HG03575 (cell line): ENCODE data around the gene AKT1.
"Not testable (repeated sequence)": the region's sequence is repeated elsewhere in the genome, so short reads cannot be mapped to it uniquely, and the experiment has no call there.

Experiments used
- ATAC-seq: cut with Tn5 transposase; IDR thresholded peaks from one replicate; pipeline ENCODE4 v1.9.1; 2021; ENCODE audit not compliant: unreplicated experiment, insufficient number of reproducible peaks, low FRiP score; ENCODE audit errors: extremely low read depth

Gene AKT1

DNA sequence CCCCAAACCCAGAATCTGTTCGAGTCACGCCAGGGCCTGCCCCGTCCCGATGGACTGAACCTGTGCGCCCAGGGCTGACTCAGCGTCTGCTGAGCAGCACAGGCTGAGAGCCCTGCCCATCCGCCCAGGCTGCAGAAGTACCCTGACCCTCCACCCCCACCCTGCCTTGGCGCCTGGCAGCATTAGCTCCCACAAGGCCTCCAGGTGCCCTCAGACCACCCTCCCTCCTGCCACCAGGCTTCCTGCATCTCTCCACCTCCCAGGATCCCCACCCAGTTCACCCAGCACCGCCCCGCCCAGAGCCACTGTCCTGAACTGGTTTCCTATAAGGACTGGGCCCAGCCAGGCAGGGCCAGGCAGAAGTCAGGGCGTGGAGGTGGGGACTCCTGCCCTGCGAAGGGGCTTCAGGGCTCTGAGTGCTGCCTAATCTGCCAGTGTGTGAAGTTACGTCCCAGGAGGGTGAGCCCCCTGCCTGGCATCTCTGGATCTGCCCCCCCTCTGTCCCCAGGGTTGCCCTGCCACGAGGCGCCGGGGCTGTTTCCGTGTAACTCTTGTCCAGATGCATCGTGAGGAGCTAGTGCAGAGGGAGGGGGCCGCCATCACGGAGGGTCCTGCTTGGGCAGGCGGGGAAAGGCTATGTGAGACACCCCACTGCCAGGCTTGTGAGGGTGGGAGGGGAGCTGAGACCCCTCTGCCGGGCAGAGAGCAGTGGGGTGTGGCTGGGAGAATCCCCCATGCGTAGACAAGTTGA is 62.4 kb downstream of the AKT1 start:
- no peak for ATAC-seq

DNA sequence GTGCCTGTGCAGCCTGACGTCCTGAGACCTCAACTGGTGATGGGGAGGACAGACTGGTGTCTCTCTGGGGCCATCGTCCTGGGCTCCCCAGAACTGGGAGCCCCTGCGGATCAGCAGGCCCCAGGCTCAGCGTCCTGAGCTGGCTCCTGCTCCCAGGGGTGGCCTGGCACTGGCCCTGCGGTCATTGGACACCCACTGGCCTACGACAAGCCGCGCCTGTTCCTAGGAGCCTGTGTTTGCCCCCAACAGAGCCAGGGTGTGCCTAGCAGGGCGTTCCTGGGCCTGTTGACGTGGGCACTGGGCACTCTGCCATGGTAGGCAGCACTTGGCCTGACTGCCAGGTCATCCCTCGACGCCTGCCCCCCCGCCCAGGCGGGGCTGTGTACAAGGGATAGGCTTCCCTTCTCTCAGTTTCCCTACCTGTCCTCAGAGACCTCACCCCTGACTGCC is 63.2 kb downstream of the AKT1 start:
- no peak for ATAC-seq

DNA sequence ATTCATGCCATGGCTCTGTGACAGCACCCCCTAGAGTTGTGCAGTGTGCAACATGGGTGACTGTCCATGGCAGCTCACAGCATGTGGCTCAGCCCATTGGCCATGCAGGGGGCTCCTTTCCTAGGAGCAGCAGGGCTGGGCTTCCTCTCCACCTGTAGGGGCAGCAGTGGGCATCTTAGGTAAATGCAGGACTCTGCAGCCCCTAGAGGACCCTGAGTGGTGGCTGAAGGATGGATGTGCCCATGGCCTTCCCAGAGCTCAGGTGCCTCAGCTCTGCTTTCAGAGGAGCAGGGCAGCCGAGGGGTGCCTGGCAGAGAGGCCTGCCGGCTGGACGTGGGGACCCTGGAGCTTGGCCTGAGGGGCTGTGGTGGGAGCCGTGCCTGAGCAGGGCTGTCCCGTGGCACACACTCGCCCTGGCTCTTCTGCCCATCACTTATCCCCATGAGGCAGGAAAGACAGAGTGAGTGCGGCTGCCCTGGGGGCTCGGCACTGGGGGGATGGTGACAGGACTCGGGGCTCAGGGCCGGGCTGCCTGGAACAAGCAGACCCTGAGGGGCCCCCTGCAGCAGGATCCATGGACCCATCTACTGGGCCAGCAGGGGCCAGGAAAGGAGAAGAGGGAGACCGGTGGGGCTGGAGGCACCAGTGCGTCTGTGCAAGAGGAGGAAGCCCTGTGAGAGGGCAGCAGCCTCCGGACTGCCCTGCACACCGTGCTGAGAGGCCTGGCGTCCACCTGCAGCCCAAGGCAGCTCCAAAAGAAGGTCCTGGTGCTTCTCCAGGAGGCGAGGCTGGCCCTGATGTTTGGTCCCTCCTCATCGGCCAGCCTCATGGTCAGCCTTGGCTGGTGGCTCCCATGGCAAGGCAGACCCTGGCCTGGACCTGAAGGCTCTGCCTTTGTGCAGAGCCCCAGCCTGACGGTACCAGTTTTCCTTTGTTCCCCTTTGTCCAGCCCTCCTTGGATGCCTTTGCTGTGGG is 63.9 kb downstream of the AKT1 start:
- ATAC-seq, result no peak

GRCh38 chr14:104730487-104730886 is 65.1 kb downstream of the AKT1 start:
- no peak for ATAC-seq

DNA sequence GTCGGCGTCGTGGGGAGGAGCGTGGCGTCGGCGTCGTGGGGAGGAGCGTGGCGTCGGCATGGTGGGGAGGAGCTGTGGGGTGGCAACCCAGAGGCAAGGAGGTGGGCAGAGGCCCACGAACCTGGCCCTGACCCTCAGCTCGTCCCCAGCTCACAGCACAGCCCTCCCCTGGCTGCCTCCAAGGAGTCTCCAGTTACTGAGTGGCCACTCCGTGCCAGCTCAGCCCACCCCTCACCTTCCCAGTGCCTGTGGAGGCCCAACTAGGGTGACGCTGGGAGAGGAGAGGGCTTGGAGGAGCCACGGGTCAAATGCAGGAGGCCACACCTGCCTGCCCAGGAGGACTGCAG is 65.7 kb downstream of the AKT1 start:
- ATAC-seq, result no peak

DNA sequence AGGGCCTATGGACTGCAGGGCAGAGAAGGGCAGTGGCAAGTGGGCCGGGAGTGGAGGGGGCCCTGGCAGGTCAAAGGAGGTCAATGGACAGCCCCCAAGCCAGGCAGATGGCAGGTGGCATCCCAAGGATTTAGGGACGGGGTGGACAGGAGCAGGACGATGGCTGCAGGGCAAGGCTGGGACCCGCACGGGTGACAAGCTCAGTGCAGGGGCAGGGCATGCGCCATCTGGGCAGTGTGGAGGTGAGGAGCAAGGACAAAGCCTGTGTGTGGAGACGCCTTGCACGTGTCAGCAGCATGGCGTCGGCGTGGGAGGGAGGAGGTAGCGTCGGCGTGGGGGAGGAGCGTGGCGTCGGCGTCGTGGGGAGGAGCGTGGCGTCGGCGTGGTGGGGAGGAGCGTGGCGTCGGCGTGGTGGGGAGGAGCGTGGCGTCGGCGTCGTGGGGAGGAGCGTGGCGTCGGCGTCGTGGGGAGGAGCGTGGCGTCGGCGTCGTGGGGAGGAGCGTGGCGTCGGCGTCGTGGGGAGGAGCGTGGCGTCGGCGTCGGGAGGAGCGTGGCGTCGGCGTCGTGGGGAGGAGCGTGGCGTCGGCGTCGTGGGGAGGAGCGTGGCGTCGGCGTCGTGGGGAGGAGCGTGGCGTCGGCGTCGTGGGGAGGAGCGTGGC is 66.2 kb downstream of the AKT1 start:
- not testable (repeated sequence) for ATAC-seq

DNA sequence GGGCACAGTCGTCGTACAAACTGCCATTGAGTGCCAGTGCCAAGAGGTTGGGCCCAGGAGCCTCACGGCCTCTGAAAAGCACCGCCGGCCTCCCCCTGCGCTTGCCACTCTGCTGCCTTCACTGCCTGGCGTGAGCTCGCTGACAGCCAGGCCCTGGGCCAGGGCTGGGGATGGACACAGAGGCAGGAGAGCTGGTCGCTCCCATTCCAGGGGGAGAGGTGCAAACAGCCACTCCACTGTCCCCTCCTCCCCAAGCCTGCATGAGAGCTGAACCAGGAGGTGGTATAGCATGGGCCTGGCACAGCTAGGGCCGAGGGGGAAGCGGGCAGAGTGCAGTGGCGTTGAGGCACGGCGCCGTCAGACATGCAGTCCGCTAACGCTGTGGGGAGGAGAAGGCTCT is 66.9 kb downstream of the AKT1 start:
- no peak for ATAC-seq

GRCh38 chr14:104726600-104727451 is 68.7 kb downstream of the AKT1 start:
- ATAC-seq, result no peak

DNA sequence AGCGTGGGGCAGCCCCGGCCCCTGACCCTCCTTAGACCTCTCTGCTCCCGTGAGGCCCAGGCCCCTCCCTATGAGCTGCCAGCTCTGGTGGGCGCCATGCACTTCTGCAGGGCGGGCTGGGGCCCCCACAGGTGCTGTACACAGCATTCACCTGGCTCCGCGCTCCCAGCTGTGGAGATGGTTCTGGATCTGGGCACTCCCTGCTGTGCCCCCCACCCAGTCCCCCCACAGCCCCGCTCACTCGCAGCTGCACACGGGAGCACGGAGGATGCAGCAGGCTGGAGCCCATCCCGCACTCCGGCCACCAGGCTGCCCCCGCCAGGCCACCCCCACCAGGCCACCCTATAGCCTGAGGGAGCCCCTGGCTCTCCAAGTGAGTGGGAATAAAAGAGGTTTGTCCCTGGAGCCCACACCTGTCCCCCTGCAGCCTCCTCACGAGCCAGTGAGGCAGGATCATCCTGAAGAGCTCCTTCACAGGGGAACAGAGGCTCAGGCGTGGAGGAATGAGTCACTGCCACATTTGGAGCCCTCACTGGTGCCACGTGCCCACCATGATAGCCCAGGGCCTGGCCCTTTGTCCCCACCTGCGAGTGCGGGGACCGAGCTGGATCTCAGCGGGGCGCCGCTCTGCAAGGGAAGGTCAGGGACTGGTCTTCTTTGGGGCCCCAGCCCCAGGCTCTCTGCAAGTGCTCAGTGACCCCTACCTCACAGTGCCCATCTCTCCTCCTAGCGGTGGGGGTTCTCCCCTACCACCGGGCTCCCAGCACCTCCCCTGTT is 69.6 kb downstream of the AKT1 start:
- no peak for ATAC-seq

- no peak for ATAC-seq
Measured at GRCh38 chr14:104724981-104725771, 70.4 kb downstream of the AKT1 start.

- ATAC-seq, result no peak
Measured at GRCh38 chr14:104724407-104724980, 71.1 kb downstream of the AKT1 start.

GRCh38 chr14:104723651-104724406 is 71.7 kb downstream of the AKT1 start, which contains the start of gene ADSS1:
ADSS1 (plus strand) TSS chr14:104724229; CDS start chr14:104724271, 42 bp downstream.
- no peak for ATAC-seq

DNA sequence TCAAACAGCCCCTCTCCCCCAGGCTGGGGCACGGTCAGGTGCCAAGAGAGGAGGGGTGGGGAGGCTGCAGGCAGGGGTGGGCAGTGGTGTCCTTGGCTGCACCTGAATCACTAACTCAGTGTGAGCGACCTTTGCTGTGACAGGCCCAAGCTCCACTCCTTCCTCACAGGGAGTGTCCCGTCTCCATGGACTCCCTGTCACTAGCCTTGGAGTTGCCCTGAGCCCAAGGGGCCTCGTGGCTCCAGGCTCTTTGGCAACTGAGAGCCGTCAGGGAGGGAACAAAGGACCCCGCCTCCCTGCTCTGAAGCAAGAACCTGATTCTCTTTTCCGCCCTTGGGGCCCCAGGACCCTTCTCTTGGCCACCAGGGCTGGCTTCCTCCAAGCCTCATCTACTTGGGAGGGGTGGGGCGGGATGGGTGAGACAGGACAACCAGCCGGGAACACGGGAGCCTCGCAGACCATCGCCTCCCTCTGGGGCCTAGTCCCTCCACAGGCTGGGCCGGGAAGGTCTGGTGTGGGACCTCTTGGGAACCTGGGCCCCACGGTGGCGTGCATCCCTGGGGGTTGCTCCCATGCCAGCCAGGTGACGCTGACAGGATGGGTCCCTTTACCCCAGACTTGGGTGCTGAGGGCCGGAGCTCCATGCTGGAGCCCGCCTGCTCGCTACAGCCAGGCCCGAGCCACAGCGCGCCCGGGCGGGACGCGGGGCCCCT is 72.5 kb downstream of the AKT1 start:
- ATAC-seq, result no peak

DNA sequence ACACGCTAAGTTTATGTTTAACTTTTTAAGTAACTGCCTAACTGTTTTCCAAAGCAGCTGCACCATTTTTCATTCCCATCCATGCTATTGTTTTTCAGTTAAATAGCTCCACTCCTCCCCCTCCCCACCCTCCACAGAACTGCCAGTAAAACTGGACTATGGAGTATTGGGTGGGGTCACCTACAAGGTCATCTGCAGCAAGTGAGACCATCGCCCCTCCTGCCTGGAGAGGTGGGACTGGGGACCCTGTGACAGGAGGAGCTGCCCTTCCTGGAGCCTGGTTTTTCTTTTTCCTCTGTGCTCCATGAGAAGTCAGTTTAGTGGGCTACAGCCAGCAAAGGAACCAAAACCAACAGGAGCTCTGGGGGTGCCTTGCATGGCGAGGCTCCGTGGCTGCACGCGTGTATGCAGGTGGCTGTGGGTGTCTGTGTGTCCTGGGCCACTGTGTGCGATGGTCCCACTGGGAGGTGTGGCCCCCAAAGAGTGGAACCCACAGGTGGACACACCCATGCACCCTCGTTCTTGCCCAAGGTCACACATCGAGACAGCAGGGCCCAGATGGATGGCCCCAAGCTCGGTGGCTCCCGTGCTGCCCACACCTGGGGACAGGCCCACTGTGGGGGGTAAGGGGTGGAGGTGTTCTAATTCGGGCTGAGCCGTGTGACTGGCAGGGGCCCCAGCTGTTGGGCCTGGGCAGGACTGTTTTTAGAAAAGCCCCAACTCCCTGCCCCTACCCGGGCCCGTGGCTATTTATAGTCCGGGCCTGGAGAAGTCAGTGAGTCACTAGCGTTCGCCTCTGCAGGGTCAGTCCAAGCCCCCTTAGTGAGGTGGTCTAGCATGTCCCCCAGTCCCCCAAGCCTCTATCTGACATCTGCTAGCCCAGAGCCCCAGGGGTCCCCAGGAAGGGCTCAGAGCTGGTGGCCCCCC is 73.8 kb downstream of the AKT1 start:
- ATAC-seq, result no peak
